ENCODE data around the gene GALNT15. TPM values are rescaled to one million over a fixed set of nuclear protein-coding genes. Genes with fewer than 3 reads are reported as not detected.

The GALNT15 gene
- total and polyA plus RNA-seq, 11 donors, result 0.96 to 81.1 (median 5.5) TPM

- TF ChIP-seq CTCF (IDR thresholded peaks at IDR 0.05), result no peak
- TF ChIP-seq POLR2A (IDR thresholded peaks at IDR 0.05), result no peak
- no peaks in the 10 kb centered on the region for H3K36me3 ChIP-seq
- intact Hi-C loops (cut with DNase I), result no loop called here
- peaks cover under 1 to 15% (median 10%) of the 10 kb centered on the region in 12 donors for H3K4me1 ChIP-seq
- H3K9me3 ChIP-seq, result peaks cover 0 to 9% (median 1%) of the 10 kb centered on the region in 12 donors
- H3K27me3 ChIP-seq, result no peaks in the 10 kb centered on the region
- no peak for ATAC-seq
- no peak overlapping the region for H3K4me3 ChIP-seq
- no peak for DNase-seq
- WGBS, 4 donors, result 67 to 72% (median 69%) methylated on average over 5 of the region's 5 CpGs
- H3K27ac ChIP-seq, result no peak overlapping the region
Observed at GRCh38 chr3:16142350-16143025, 32.0 kb upstream of the GALNT15 start.

GRCh38 chr3:16143861-16144447 is 30.5 kb upstream of the GALNT15 start:
- Histone ChIP-seq H3K4me3 (no peak overlapping the region), H3K36me3 (no peaks in the 10 kb centered on the region), H3K27me3 (no peaks in the 10 kb centered on the region), H3K9me3 (peaks cover 0 to 9% (median 0%) of the 10 kb centered on the region in 12 donors), H3K27ac (no peak overlapping the region), H3K4me1 (peaks cover 7 to 29% (median 18%) of the 10 kb centered on the region in 12 donors)
- 46 to 74% (median 49%) methylated on average over 2 of the region's 2 CpGs for WGBS, 4 donors
- TF ChIP-seq POLR2A (IDR thresholded peaks at IDR 0.05) (no peak), CTCF (IDR thresholded peaks at IDR 0.05) (no peak)
- ATAC-seq (no peak), DNase-seq (no peak)
- intact Hi-C loops (cut with DNase I), result no loop called here

- Histone ChIP-seq H3K36me3 (no peaks in the 10 kb centered on the region), H3K9me3 (peaks cover 0 to 9% (median 0%) of the 10 kb centered on the region in 12 donors), H3K27ac (no peak overlapping the region), H3K4me1 (peaks cover 8 to 32% (median 18%) of the 10 kb centered on the region in 12 donors), H3K27me3 (no peaks in the 10 kb centered on the region), H3K4me3 (no peak overlapping the region)
- DNase-seq (no peak), ATAC-seq (no peak)
- 94 to 99% (median 98%) methylated on average over 2 of the region's 2 CpGs for WGBS, 4 donors
- intact Hi-C loops (cut with DNase I), result no loop called here
- TF ChIP-seq POLR2A (IDR thresholded peaks at IDR 0.05) (no peak), CTCF (IDR thresholded peaks at IDR 0.05) (no peak)
Observed at GRCh38 chr3:16145176-16145575, 29.3 kb upstream of the GALNT15 start.

GRCh38 chr3:16146015-16146730 is 28.3 kb upstream of the GALNT15 start:
- ATAC-seq (no peak), DNase-seq (no peak)
- H3K27ac ChIP-seq, result no peak overlapping the region
- no peak overlapping the region for H3K4me3 ChIP-seq
- TF ChIP-seq POLR2A (IDR thresholded peaks at IDR 0.05) (no peak), CTCF (IDR thresholded peaks at IDR 0.05) (no peak)
- intact Hi-C loops (cut with DNase I), result no loop called here
- peaks cover 4 to 27% (median 18%) of the 10 kb centered on the region in 12 donors for H3K4me1 ChIP-seq
- H3K27me3 ChIP-seq, result no peaks in the 10 kb centered on the region
- H3K9me3 ChIP-seq, result peaks cover 0 to 9% (median 0%) of the 10 kb centered on the region in 12 donors
- WGBS, 4 donors, result 90 to 100% (median 95%) methylated on average over 2 of the region's 2 CpGs
- H3K36me3 ChIP-seq, result no peaks in the 10 kb centered on the region

All from heart left ventricle (tissue), 16 donors.